NCI-H2171 (cell line): ENCODE measurements around the gene MAST4.
A peak's percentile ranks its signal among the peaks of the same experiment; 100 is the strongest.

Source experiments
- DNase-seq: peaks from one replicate; lab custom pipeline; 2025; lab: John Stamatoyannopoulos, UW

Gene MAST4

GRCh38 chr5:66697796-66698564 is 101.8 kb downstream of the MAST4 start:
- no peak for DNase-seq

GRCh38 chr5:66701244-66701643 is 105.1 kb downstream of the MAST4 start:
- no peak for DNase-seq

DNA sequence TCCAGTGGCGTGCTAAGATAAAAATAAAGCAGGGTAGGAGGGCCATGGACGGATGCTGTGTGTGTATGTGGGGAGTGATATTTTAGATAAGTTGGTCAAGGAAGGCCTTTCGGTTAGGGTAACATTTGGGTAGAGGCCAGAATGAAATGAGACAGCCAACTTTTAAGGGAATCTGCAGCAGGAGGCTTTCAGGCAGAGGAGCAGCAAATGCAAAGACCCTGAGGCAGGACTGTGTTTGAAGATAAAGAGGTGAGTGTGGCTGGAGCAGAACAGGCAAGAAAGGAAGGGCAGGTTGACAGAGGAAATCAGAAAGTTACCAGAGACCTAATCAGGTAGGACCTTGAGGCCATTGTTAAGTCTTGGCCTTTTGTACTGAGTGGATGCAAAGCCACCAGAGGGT is 106.2 kb downstream of the MAST4 start:
- no peak for DNase-seq

GRCh38 chr5:66704790-66705425 is 108.7 kb downstream of the MAST4 start:
- no peak for DNase-seq

GRCh38 chr5:66708368-66708767 is 112.2 kb downstream of the MAST4 start:
- no peak for DNase-seq

GRCh38 chr5:66710557-66711088 is 114.4 kb downstream of the MAST4 start:
- DNase-seq, result no peak

DNA sequence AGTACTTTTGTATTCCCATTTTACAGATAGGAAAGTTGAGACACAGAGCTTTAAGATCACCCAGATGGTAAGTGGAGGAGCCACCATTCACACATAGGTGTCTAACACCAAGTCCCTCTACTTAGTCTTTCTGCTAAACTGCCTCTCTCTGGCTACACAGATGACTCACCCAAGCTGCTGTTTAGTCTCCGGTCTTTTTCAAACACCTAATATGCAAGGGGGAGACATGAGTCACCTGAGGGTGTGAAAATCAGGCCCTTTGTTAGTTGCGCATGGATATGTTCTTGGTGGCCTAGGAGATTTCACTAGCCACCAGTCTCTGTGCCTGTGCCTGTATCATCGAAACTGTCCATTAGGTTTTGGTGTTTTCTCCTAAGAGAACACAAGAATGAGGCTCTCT is 117.8 kb downstream of the MAST4 start:
- no peak for DNase-seq

DNA sequence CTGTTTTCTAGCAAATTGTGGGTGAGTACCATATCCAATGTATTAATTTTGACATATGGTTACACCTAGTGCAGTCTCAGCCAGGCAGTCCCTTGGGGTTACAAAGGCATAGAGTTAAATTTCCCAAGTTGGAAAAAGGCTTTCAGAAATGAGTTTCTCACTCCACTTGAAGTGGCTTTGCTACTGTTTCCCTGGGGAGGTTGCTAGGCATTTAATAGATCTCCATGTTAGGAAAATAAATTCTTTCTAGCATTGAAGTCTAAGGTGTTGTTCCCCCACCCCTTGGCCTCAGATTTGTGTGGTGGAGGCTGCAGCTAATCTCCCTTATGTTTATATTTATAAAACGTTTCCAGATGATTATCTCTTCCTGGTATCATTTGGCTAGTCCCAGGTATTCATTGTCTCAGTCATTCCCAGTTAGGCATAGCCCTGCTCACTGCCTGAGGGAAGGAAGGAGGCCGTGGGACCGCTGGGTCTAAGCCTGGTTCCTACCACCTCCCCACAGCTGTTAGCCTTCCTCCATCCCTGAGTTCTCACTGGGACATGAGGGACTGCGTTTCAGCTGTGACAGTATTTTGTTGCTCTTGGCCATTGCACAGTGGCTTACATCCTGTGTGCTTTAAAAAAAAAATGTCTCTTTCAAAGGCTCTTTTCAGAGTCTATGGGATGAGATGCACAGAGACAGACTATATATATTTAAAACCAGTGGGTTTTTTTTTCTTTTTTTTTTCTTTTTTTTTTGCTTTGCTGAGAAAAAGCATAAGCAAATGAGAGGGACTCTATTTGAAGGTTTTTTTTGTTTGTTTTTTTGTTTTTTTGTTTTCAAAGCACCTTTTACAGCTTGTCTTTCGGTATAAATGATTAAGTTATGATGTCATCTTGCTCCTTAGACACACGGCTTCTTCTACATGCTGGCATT is 121.5 kb downstream of the MAST4 start:
- peak; percentile 84 for DNase-seq

- no peak for DNase-seq
Measured at GRCh38 chr5:66718374-66719002, 122.3 kb downstream of the MAST4 start.

GRCh38 chr5:66720780-66721179 is 124.6 kb downstream of the MAST4 start:
- DNase-seq, result no peak

DNA sequence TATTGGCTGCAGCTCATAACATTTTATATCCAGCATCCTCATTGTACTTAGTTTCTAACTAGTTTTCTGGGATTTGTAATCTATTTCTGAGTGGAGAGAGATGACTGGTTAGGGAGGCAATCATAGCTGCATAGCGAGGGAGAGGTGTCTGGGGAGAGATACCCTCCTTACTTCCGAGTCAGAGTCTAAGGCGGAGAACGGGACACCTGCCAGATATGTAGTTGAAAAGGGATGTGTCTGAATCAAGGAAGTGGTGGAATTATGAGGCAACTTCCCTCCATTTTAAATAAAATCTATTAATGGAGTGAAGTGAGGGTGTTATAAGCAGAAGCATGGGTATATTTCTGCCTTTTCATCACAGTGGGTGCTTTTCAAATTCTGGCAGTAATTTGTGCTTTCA is 126.5 kb downstream of the MAST4 start:
- no peak for DNase-seq

DNA sequence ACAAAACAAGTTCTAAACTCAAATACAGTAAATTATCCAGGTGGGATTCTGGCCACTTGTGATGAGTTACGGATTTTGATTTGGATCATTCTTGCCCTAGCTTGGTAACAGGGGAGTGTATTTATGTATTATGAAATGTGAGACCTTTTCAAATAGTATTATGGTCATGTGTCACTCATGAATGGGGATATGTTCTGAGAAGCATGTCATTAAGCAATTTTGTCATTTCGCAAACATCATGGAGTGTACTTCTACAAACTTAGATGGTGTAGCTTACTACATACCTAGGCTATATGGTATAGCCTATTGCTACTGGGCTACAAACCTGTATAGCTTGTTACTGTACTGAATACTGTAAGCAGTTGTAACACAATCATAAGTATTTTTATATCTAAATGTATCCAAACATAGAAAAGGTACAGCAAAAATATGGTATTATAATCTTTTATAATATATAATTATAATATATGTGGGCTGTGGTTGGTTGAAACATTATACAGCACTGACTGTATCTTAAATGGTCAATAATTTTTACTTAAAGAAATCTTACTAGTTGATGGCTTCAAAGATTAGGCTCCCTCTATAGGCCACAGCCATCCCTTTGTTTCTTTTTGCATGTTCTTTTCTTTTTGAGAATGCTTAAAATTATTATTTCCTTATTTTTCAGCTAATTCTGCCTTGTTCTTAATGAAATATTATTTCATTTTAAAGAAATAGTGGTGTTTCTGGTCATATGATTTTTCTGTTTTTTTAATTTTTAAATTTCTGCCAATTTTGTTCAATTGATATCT is 128.4 kb downstream of the MAST4 start:
- no peak for DNase-seq

- no peak for DNase-seq
Measured at GRCh38 chr5:66727630-66728029, 131.4 kb downstream of the MAST4 start.

- no peak for DNase-seq
Measured at GRCh38 chr5:66728049-66728448, 131.9 kb downstream of the MAST4 start.

GRCh38 chr5:66737096-66737495 is 140.9 kb downstream of the MAST4 start:
- no peak for DNase-seq

GRCh38 chr5:66738136-66738535 is 141.9 kb downstream of the MAST4 start:
- no peak for DNase-seq

DNA sequence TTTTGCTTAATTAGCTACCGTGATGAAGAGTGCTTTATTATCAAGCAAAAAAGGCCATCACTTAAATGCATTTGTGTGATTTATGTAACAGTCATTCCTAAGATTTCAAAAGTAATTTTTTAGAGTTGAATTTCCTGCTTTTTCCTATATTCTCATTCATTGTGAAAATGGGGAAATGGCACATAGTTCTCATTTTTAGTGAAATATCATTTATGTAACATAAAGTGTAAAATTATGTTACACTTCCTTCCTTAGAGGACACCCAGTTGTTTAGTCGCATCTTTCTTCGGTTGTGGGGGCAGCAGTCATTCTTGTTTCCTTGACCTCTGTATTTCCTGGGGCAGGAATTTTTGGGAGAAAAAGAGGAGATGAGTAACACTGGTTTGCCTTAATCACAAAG is 142.8 kb downstream of the MAST4 start:
- no peak for DNase-seq

GRCh38 chr5:66739951-66740350 is 143.8 kb downstream of the MAST4 start:
- DNase-seq, result no peak

- DNase-seq, result no peak
Measured at GRCh38 chr5:66741394-66741793, 145.2 kb downstream of the MAST4 start.

DNA sequence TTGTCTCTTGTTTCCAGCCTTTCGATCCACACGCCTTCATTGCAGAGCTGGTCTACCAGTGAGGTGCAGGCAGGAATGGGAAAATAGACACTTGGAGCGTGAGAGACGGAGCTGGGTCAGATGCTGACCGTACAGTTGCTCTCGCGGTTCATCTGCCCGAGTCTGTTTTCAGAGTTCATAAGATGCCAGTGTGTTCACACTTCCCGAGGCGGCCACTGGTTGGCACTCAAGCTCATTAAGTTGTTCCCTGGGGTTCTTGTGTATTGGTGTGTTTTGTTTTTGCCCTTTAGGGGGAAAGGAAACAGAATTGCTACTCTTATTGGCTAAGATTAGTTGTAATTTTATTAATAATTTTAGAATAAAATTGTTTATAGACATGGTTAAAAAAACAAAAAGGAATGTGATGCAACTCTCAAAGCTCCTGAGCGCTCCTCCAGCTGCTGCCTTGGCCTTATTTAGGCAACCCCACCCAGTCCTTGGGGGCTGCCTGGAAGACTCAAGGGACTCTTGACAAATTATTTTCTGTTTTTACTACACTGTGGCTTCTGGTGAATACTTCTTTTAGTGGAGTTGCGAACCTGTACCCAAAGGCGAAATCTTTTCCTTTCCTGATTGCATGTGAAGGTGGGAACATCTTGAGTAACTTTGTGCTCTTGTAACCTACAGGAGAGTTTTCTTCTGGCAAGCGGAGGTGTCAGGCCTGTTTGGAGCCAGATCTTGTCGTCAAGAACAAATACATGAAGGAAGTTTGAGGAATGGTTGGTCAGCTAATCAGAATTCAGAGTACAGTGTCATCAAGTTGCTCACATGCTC is 146.1 kb downstream of the MAST4 start:
- no peak for DNase-seq
